GM19395 (cell line): ENCODE results near the gene VPS35L.

ENCODE experiments used
- ATAC-seq: cut with Tn5 transposase; IDR thresholded peaks from one replicate; pipeline ENCODE4 v1.9.1; 2021; ENCODE audit warnings: mild to moderate bottlenecking, moderate library complexity; ENCODE audit not compliant: unreplicated experiment

Gene VPS35L

DNA sequence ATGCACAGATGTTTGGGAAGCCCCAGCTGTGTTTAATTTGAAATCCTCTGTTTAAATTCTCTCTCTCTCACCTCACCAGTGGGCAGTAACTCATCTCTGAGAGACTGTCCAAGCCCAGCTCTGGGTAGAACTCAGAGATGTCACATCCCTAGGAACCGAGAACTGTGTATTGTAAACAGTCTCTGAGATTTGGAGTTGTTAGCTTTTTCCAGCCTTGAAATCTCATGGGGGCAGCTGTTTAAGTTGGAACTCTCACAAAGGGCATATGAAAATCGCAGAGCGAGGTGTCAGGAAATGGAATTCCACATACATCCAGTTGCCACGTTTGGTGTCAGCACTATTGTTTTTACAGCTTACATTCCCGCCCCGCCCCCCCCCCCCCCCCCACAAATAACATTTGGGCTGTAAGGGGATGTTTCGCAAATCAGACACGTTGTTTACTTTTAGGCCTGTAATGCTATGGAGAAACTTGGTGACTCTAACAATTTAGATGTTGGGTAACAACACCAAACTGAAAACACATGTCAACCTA, 34.3 kb downstream of the VPS35L start:
- no peak for ATAC-seq

DNA sequence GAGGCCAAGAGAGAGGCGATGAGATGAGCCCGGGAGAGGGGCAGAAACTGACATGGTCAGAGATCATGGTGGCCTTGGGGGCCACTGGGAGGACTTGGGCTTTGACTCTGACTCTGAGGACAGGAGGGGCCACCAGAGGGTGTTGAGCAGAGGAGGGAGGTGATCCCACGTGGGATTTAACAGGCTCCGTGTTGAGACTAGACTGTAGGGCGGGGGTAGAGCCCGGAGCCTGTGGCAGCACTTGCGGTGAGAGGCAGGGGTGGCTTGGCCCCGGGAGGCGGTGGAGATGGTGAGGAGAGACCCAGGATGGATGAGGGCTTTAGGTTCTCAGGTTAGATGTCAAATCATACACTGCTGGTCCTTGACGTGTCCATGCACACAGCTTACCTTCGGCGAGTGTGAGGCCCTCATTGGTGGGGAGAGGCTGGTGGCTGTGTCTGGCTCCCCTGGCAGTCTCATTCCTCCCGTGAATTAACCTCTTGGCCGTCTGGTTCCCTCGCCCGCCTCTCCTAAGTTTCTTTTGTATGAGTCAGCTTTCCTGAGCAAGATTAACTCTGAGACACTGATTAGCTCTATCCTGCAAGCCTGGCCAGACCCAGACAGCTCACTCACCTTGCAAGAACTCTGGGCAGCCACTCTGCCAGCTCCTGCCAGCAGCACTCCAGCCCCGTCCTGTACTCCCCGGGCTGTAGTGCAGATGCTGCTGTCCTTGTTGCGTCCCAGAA, 39.7 kb downstream of the VPS35L start:
- no peak for ATAC-seq

DNA sequence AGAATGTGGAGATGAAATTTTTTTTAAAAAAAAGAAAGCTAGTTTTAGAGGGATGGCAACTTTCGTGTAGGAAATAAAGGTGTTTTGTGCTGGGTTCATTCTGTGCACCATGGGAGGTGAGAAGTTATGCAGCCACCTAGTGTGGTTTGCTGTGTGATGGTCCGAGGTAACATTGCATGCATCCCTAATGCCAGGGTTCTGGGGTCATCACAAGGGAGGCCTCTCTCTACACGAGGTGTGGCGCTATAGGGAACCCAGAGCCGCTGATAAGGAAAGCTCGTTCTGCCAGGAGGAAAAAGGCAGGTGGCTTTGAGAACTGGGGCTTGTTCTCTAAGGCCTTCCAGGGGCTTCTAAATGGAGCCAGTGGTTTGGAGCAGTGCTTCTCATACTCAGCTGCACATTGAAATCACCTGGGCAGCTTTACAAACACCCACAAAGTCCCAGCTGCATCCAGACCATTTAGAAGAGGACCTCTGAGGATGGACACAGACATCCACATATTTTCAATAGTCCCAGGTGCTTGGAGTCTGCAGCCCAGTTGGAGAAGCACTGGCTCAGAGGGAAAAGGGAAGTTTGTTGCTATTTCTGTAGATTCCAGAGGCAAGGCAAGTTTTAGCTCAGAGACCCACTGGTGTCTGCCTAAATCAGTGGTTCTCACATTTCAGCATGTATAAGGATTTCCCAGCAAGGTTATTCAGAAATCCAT, 43.5 kb downstream of the VPS35L start:
- ATAC-seq: no peak

DNA sequence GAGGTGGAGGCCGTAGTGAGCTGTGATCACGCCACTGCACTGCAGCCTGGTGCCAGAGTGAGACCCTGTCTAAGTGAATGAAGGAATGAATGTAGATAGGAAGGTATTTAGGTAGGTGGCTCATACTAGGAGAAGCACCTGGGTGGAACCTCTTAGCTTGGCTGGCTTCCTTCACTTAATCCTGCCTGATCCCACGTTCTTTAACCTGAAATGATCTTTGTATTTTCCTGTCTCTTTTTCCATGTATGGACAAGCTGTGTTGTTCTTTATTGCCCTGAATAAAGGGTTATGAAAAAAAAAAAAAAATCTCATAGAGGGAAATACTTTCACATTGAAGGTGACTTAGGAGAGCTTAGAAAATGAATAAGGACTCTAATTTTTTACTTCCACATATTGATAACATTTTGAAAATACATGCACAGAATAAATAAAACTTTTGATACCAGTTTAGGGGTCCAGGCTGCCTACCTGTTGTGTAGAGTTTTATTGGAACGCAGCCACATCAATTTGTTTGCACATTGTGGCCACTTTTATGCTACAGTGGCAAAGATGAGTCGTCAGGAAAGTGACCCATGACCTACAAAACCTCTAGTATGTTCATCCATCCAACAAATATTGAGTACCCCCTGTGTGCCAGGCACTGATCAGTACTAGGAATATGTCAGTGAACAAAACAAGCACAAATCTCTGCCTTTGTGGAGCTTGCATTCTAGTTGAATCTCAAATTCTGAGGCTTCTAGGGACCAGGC, 44.6 kb downstream of the VPS35L start:
- ATAC-seq: no peak

DNA sequence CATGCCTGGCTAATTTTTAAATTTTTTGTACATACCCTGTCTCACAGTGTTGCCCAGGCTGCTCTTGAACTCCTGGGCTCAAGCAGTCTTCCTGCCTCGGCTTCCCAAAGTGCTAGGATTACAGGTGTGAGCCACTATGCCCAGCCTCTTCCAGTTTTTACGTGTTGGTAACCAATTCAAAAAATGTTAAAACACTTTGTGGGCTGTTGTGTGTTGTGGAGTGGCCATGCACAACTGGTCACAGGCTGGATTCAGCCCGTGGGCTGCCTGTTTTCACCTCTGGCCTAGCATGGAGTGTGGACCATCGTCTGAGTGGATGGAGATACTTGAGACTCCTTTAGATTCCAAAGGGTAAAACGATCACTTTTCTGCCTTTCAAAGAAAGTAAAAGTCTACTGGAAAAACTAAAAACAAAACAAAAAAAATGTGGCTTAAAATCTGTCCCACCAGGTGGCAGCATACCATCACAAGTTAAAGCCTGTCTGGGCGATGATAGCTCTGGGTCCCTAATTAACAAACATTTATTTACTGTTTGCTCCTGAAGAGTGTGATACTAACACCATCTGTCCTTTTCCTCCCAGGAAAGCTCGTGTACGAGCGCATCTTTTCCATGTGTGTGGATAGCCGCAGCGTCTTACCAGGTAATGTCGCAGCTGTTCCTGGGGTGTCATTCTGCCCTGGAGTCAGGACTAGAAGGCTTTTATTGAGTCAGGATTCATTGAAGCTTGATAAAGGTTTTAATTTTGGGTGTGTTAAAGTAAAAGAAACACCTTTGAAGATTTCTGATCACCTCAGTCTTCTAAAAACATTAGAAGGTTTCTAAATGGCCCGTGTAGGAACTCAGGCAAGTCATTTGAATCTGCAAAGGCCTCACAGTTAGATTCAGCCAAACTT, 45.8 kb downstream of the VPS35L start:
- no peak for ATAC-seq

DNA sequence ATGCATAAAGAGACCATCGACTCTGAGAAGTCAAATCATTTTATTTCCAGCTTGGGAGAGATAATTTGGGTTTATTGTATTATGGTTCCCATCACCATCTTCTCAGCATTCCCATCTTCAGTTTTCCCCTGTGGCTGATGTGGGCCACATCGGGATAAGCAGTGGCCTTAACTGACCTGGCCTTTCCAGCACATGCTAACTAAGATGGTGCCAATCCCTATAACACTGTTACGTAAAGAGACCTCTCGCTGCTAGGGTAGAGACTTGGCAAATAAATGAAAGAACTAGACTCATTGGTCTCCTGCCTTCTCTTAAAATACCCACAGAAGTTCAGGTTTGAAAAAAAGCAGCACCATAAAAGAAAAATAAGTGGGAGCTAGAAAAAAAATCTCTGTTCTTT, 49.4 kb downstream of the VPS35L start:
- no peak for ATAC-seq

DNA sequence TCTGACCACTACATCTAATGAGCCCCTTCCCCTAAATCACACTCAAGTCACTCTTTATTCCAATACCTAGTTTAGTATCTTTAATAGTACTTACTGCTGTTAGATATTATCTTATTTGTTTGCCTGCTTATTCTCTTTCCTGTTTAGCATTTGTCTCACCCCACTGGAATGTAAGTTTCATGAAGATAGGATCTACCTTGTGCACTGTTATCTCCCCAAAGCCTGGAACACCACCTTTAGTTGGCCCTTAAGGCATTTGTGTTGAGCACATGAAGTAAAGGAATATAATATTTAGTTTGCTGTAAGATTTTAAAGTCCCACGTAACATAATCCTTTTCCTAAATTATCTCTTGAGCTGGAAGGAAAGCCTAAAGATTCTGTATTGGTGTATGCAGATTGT, 50.2 kb downstream of the VPS35L start:
- ATAC-seq: no peak

DNA sequence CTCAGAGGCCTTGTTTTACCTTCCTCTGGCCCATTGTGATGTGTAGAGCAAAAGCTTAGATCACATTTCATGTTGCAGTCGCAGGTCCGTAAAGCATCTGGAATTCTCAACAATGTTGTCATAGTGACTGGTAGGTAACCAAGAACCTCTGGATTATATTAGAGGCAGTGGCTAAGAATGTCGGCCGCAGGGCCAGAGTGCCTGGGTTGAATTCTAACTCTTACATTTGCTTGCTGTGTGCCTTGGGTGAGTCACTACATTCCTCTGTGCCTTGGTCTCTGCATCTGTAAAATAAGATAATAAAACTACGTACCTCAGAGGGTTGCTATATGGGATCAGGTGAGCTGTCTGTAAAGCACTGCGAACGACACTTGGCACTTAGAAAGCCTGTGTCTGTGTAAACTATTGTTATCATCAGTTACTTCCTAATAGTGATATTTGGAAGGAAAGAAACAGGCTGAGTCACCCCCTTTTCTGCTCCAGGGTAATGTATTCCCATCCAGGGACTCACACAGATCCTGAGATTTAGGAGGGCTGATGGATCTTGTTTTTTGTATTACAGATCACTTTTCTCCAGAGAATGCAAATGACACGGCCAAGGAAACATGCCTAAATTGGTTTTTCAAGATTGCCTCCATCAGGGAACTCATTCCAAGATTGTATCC, 52.2 kb downstream of the VPS35L start:
- no peak for ATAC-seq

DNA sequence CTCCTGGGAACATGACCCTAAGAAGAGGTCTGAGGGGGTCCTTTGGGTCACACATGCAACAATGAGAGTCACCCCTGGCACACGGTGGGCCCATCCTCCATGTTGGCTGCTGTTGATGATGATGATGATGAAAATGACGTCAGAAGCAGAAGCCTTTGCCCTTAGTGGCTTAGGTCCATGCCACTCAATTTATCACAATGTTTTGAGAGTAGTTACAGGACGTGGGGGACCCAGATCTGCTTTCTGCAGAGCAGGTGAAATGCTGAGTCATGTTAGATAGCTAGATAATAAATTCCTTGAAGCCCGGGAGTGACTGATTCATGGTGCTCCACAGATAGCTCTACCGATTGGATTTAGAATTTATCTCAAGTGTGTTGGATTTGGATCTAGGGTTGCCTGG, 53.9 kb downstream of the VPS35L start:
- ATAC-seq: no peak

DNA sequence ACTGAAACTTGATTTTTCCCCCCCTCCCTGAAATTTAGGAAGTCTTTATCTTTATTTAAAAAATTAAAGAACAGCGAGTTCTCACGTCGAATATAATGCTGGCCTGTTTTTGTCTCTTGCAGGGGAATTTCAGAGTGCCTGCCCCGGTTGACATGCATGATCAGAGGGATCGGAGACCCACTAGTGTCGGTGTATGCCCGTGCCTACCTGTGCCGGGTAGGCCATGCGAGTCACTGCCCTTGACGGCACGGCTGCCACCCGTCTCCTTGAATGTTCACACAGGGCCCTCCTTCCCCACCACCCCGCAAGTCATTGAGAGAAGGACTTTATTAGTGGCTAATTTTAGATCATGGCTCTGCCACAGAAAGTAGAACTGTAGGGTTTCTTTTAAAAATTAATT, 54.7 kb downstream of the VPS35L start:
- ATAC-seq: no peak

DNA sequence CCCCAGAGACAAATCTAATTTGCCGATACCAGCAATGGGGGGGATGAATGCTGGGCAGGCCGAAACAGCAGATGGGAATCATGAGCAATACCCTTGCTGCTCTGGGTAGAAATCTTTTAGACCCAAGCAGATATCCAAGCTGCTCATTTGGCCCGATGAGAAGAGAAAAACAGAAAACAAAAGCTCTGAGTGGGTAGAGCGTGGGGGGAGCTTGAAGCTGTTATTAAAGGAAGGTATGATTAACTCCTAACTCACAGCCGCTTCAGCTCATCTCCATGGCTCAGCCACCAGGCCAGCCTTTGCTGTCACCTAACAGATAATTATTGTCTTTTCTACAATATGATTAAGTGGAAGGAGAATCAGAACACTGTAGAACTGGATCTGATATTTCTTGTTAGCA, 58.3 kb downstream of the VPS35L start:
- no peak for ATAC-seq

DNA sequence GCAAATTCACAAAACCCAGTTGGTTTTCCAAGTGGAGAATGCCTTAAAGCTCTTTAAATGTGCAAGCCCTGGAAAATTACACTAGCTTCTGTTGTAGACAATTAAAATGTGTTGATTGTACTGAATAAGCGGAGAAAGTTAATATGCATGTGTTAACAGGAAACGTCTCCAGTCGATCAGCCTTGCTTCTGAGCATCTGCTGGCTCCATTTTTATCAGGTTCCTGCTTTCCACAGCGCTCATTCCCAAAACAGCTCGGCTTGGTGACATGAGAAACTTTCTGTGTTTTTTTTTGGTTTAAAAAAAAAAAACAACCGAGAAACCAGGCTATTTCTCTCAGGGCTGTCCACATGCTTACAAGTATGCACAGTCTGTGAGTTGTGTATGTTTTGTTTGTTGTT, 60.7 kb downstream of the VPS35L start:
- ATAC-seq: no peak

DNA sequence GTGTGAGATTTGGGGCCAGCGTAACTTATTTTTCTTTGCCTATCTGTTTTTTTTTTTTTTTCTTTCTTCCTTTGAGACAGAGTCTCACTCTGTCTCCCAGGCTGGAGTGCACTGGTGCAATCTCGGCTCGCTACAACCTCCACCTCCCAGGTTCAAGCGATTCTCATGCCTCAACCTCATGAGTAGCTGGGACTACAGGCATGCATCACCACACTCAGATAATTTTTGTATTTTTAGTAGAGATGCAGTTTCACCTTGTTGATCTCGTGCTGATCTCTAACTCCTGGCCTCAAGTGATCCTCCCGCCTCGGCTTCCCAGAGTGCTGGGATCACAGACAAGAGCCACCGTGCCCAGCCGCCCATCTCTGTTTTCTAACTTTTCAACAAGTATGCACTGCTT, 63.4 kb downstream of the VPS35L start:
- ATAC-seq: no peak

DNA sequence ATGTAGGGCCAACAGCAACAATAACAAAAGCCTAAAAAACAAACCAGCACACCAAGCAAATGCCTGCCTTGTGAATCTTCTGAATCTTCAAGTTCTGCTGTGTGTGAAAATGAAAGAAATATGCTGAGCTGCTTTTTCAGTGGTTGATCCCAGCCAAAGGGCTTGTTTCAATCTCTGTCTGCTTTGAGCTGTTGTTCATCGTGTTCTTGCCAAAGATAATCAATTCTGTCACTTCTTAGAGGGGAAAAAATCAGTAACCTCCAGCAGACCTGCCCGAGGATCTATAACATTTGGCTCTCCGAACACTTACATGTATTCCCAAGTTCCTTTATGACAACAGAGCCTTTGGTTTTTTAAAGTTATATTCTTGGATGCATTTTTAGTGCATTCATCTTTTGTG, 65.9 kb downstream of the VPS35L start:
- no peak for ATAC-seq

DNA sequence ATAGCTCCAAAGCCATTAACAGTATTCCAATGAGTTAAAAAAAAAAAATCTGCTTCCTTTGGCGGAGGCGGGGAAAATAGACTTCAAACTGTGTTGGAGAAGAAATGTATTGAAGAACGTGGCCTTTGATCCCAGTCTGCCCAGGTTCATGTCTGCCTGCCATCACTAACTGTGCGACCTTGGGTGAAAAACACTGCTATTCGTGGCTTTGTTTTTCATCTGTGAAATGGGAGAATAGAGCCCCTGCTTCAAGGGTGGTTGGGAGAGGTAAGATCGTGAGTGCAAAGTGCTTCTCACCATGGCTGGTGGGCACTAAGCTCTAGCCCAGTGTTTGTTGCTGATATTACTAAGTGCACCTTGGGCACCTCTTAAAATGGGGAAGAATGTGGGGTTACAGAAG, 69.5 kb downstream of the VPS35L start:
- ATAC-seq: no peak

DNA sequence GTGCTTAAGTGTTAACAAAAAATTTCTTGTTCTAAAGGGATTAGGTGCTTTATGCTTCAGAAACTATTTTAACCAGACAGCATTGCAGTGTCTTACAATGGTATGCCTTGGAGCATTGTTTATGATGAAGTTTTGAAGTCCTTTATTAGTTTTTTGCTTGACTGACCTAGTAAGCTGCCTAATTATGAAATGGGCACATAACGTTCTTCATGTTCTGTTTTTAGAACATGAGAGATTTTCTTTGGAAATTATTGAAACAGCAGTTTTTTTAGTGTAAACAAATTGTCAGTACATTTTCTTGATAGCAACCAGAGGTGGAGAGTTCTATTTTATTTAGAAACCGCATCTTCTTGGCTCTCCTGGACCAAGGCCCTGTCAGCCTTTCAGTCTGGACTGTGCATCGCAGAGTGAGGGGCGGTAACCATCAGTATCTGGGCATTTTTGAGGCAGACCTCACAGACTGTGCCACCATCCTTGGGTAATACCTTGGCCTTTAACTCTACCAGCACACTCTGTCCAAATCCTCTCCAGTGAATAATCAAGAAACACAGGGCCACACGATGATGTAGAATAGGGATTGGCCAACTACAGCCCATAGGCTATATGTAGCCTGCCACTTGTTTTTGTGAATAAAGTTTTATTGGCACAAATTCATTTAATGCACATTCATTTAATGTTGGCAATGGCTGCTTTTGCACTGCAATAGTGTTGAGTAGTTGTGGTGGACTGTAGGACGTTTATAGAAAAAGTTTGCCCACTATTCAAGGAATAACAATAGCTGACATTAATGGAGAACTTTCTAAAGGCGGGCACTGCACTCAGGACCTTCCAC, 81.1 kb downstream of the VPS35L start:
- ATAC-seq: no peak

DNA sequence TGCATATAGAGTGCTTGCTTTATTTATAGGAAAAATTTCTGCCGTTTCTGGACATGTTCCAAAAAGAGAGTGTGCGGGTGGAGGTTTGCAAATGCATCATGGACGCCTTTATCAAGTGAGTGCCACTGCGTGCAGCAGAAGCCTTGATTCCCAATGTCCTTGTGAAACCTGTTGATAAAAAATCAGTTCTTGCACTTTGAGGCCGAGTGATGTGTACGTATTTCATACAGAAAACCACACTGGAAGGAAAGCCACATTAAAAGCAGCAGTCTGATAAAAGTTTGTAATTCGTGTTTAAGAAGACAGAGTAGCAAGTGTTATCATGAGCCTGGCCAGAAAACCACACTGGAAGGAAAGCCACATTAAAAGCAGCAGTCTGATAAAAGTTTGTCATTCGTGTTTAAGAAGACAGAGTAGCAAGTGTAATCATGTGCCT, 84.5 kb downstream of the VPS35L start:
- ATAC-seq: no peak

DNA sequence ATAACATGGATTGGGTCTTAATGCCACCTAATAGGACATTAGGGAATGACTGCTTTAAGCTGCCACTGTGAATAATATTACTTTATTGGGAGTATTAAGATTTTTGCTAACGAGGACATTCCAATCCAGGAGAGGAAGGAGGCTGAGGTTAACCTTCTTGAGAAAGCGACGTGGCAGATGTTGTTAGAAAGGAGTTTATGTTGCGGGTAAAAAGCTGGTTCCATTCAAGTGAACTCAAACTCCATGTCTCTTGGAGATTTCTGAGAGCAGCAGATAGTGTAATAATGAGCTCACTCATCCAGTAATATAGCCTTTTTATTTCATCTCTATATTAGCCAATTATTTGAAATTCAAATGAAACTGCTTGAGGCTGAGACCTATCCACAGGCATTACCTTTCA, 87.0 kb downstream of the VPS35L start:
- no peak for ATAC-seq

DNA sequence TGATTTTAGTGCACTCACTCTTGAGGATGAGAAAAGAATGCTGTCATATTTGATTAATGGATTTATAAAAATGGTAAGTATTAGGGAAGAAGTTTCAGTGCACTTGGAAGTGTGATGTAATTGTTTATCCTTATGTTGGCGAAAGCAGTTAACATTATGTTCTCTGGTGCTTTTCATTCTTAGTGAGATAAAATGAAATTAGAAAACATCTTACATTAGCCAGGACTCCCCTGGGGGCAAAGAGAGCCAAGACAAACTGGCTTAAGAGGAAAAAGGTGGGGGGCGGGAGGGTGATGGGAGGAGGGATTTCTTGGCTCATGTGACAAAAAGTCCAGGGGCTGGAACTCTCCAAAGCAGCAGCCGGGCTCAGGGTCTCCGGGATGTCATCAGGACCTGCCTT, 89.4 kb downstream of the VPS35L start:
- no peak for ATAC-seq
